Kidney (tissue), 14 donors: ENCODE measurements around the gene ASCL3. TPM values are rescaled to one million over a fixed set of nuclear protein-coding genes. Genes with fewer than 3 reads are reported as not detected.

Source experiments
- DNase-seq, 5 donors: peaks; one replicate each; pipeline ENCODE4 v3.0.0-alpha.2; 2013 to 2020
- FAIRE-seq: peaks from 2 replicates; lab custom pipeline; 2012; peaks lifted over from hg19 to GRCh38; lab: Jason Lieb, UNC
- H3K27ac ChIP-seq, 2 donors: one replicate each; pipeline ENCODE4 v1.7.0; 2013; ENCODE audit warnings: low read depth in 2 of 2, low read length in 2 of 2, inconsistent platforms in 1 of 2
- H3K27me3 ChIP-seq: one replicate; pipeline ENCODE4 v1.7.1; 2013; ENCODE audit warnings: low read length, inconsistent platforms; ENCODE audit not compliant: control insufficient read depth, insufficient read depth
- H3K36me3 ChIP-seq, 3 donors: one replicate each; pipeline versions ENCODE4 v1.7.0 to v1.7.1; 2013; ENCODE audit warnings: low read length in 3 of 3, control low read depth in 1 of 3, inconsistent platforms in 1 of 3; ENCODE audit not compliant: insufficient read depth in 3 of 3, control insufficient read depth in 2 of 3
- H3K4me1 ChIP-seq, 3 donors: one replicate each; pipeline versions ENCODE4 v1.7.0 to v1.7.1; 2013; ENCODE audit warnings: low read length in 3 of 3, inconsistent platforms in 1 of 3, low read depth in 1 of 3; ENCODE audit not compliant: control insufficient read depth in 2 of 3, insufficient read depth in 2 of 3
- H3K4me3 ChIP-seq, 3 donors: one replicate each; pipeline versions ENCODE4 v1.7.0 to v1.8.1; 2013; ENCODE audit warnings: low read length in 3 of 3, control low read depth in 1 of 3, inconsistent platforms in 1 of 3
- H3K9ac ChIP-seq, 3 donors: one replicate each; pipeline versions ENCODE4 v1.7.0 to v1.7.1; 2013; ENCODE audit warnings: low read length in 3 of 3, control low read depth in 1 of 3, inconsistent platforms in 1 of 3
- H3K9me3 ChIP-seq, 3 donors: one replicate each; pipeline versions ENCODE4 v1.7.0 to v1.7.1; 2013; ENCODE audit warnings: low read length in 3 of 3, control low read depth in 1 of 3, inconsistent platforms in 1 of 3; ENCODE audit not compliant: control insufficient read depth in 2 of 3, insufficient read depth in 1 of 3
- intact Hi-C: fragments of 100-400 bp; cut with DNase I; formaldehyde crosslinking; loops from one replicate; pipeline ENCODE4 v1.11.1; 2022
- polyA plus RNA-seq: library from polyadenylated mRNA; stranded (reverse); fragments of 350-450 nt; fragmentation: Illumina TruSeq; extraction: RNeasy Lipid Tissue Mini Kit (QIAGEN cat#74804); gene quantifications from one replicate; pipeline ENCODE4 v1.2.3, GENCODE V29; 2014; ENCODE audit warnings: low read depth, low replicate concordance; ENCODE audit not compliant: insufficient read depth
- total RNA-seq: library from RNA; stranded (reverse); fragmentation: NEBNext Ultra II Directional; extraction: Animal tissue kit (Norgen Biotek cat#: 25700); gene quantifications from one replicate; pipeline ENCODE4 v1.2.1, GENCODE V29; 2021
- TF ChIP-seq, protein P1 (sequence below): IDR thresholded peaks from 3 replicates; pipeline ENCODE4 v1.5.1; 2012; ENCODE audit warnings: mild to moderate bottlenecking, moderate library complexity, borderline replicate concordance; ENCODE audit not compliant: insufficient read depth; ENCODE audit errors: extremely low read depth
- donor health status: control.
- donor health status: control.
- donor health status: control.
- donor health status: control.
- donor health status: control.
- donor health status: DM: yes; HTN: yes; CAD: no.
- donor health status: Normal renal cell carcinoma (clear cell type).

ASCL3 gene
- total and polyA plus RNA-seq, 2 donors from 2014 or later = not detected

DNA sequence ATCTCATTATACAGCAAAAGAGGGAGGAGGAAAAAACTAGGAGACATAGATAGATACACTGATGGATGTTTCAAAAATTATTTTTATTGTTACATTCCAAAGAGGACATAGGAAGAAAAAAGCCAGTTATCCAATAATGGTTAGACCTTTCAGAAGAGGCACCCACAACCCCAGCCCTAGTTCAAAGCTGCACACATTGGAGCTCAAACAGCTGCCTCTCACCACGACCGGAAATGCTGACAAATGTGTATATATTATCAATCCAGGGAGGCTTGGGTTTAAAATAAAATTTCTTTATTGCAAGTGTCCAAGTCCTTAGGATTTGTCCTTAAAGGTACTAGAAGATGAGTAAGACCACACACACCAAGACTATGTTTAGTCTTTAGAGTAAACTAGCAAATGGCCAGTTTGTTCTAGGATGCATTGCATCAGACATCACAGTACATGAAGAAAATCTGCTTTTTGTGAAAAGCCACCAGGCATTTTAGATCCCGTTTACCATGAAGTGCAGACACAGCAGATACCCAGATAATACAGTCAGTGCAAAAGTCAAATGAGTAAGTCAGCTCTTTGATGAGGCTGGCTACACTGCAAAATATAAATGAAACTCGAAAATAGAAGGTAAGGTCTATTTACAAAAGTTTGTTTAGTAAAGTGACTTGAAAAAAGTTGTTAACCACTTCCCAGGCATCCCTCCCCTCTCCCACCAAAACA is 4.6 kb upstream of the ASCL3 start:
- no peaks in the 10 kb centered on the region for H3K27me3 ChIP-seq
- intact Hi-C loops = no loop called here

DNA sequence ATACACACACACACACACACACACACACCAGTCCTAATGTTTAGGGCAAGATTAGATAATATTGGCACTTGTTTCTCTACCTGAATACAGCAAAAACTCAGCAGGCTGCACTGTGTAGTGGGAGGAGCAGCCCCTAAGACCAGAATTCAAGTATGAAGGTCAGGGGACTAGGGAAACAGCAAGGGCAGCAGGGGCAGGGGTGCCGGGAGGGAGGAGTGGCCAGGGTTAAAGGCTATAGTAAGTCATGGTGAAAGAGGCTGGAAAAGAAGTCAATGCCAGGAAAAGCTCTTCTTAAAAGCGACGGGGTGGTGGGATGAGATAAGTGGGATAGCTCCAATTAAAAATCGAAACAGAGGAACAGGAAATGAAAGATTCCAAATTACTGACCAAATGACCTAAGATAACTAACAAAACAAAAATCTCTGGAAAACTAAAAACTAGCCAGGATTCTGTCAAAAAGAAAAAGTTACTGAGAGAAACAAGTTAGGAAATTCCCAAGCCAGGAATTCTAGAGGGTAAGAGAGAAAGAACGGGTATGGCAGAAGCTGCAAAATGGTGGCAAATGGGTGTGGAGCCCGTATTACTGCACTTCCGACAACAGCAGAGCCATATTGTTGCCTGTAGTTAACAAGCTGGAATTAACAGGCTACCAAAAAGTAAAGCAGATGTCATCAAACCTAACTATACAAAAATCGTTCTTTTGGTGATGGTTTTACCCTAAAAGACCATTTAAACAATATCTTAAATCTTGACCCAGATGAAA is 1.3 kb downstream of the ASCL3 start:
- DNase-seq (no peak), FAIRE-seq (no peak)
- Histone ChIP-seq H3K27ac (no peak overlapping the region), H3K4me1 (no peaks in the 10 kb centered on the region), H3K27me3 (no peaks in the 10 kb centered on the region), H3K9me3 (no peaks in the 10 kb centered on the region), H3K9ac (no peak overlapping the region), H3K36me3 (no peaks in the 10 kb centered on the region), H3K4me3 (no peak overlapping the region)
- intact Hi-C loops = no loop called here
- TF ChIP-seq, protein P1, sequence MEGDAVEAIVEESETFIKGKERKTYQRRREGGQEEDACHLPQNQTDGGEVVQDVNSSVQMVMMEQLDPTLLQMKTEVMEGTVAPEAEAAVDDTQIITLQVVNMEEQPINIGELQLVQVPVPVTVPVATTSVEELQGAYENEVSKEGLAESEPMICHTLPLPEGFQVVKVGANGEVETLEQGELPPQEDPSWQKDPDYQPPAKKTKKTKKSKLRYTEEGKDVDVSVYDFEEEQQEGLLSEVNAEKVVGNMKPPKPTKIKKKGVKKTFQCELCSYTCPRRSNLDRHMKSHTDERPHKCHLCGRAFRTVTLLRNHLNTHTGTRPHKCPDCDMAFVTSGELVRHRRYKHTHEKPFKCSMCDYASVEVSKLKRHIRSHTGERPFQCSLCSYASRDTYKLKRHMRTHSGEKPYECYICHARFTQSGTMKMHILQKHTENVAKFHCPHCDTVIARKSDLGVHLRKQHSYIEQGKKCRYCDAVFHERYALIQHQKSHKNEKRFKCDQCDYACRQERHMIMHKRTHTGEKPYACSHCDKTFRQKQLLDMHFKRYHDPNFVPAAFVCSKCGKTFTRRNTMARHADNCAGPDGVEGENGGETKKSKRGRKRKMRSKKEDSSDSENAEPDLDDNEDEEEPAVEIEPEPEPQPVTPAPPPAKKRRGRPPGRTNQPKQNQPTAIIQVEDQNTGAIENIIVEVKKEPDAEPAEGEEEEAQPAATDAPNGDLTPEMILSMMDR = no peak

More for the DNA sequence above, 4.6 kb upstream of the ASCL3 start:
- TF ChIP-seq, protein P1 = no peak
- DNase-seq (no peak), FAIRE-seq (no peak)
- Histone ChIP-seq H3K4me3 (no peak overlapping the region), H3K27ac (no peak overlapping the region), H3K4me1 (no peaks in the 10 kb centered on the region), H3K9me3 (no peaks in the 10 kb centered on the region), H3K9ac (no peak overlapping the region), H3K36me3 (peaks cover 0 to 17% (median 13%) of the 10 kb centered on the region in 3 donors)

DNA sequence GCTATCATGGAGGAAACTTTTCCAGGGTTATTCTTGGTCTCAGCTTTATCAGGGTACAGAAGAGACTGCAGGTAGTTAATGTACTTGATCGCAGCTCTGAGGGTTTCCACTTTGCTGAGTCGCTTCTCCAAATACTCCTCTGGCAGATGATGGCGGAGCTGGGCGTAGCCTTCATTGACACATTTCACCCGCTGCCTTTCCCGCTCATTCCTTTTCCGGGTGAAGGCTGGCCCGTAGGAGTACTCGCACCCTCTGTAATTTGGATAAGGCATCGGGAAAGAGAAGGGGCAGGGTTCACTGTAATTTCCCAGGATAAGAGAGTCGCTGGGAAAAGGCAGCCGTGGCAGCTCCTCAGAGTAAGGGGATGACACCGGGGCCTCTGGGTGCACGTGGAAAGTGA is 5.2 kb downstream of the ASCL3 start:
- no peak overlapping the region for H3K27ac ChIP-seq
- H3K27me3 ChIP-seq = no peaks in the 10 kb centered on the region
- no peak overlapping the region for H3K4me3 ChIP-seq
- TF ChIP-seq, protein P1 = no peak
- H3K4me1 ChIP-seq = no peaks in the 10 kb centered on the region
- no peaks in the 10 kb centered on the region for H3K36me3 ChIP-seq
- intact Hi-C loops = no loop called here
- DNase-seq (no peak), FAIRE-seq (no peak)
- no peaks in the 10 kb centered on the region for H3K9me3 ChIP-seq
- H3K9ac ChIP-seq = no peak overlapping the region
